GM18907 (cell line): ENCODE results near the gene CPE.

Source experiments
- ATAC-seq: cut with Tn5 transposase; IDR thresholded peaks from one replicate; pipeline ENCODE4 v1.9.1; 2021; ENCODE audit warnings: mild to moderate bottlenecking, moderate library complexity; ENCODE audit not compliant: unreplicated experiment

CPE gene

DNA sequence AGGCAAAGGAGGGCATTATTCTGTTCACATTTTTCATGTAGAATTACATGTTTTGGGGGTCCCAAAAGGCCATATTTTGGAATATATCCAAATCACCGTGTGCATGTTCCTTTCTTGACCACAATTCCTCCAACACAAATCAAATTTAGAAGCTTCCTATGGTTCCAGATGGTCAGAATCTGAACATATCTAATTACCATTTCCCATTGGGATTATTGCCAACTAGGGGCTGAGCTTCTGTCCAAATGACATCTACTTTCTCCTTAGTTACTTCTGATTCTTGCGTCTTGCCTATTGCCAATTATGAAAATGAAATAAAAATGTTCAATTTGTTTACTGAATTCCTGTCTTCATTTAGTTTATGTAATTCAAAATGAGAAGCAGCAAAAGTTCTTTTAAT, 163.7 kb downstream of the CPE start:
- no peak for ATAC-seq
